Thyroid gland (tissue), 4 donors: Measurements from ENCODE around the gene LSM11.

Experiments used
- CTCF ChIP-seq, 6 experiments: fragments of 200-600 bp in 3 of 6; fragments of 450-650 bp in 3 of 6; sonication (generic) in 3 of 6; IDR thresholded peaks; one replicate each; pipeline ENCODE4 v1.5.1; 2016 to 2019; ENCODE audit warnings: antibody characterized with exemption in 6 of 6, mild to moderate bottlenecking in 2 of 6, inconsistent platforms in 1 of 6, moderate library complexity in 1 of 6
- POLR2A ChIP-seq, 2 donors: fragments of 450-650 bp; IDR thresholded peaks; one replicate each; pipeline ENCODE4 v1.6.1; 2017; ENCODE audit warnings: antibody characterized with exemption in 2 of 2, mild to moderate bottlenecking in 2 of 2, moderate library complexity in 1 of 2

DNA sequence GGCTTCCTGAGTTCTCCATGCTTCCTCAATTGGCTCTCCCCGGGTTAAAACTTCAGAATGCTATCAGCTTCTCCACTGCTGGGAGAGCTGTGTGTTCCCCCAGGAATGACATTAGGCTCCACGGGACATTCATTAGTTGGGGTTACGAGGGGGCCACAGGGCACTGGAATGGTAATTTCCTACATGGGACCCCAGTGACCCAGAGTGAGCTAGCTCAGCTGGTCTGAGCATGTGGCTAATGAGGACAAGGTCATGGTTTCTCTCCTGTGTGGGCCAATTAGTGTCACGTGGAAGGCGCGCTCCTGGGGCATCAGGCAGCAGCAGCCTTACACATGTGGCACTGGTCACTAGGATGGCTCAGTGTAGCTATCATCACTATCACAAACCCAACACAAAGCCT lies 21.0 kb downstream of the LSM11 start:
- TF ChIP-seq CTCF (IDR thresholded peaks at IDR 0.05), result no peak
- TF ChIP-seq POLR2A (IDR thresholded peaks at IDR 0.05), result no peak
